SK-N-SH (cell line): ENCODE results near the gene NOL4L. TPM values are rescaled to one million over a fixed set of nuclear protein-coding genes. Genes with fewer than 3 reads are reported as not detected.

Experiments
- CTCF ChIA-PET: fragments of 300-600, 350-600 bp; formaldehyde crosslinking; extraction: SDS; loops from one replicate; lab custom pipeline; 2021; lab: Yijun Ruan, JAX
- POLR2A ChIA-PET: fragments of 350-600 bp; sonication (Branson Sonifier 250); formaldehyde crosslinking; extraction: SDS; loops from one replicate; lab custom pipeline; 2020; ENCODE audit warnings: antibody characterized with exemption, inconsistent platforms; lab: Yijun Ruan, JAX
- DNase-seq: peaks from one replicate; pipeline ENCODE4 v3.0.0; 2012
- H2AFZ ChIP-seq: fragments of 200-600 bp; sonication (generic); 2 replicates; pipeline ENCODE4 v1.8.1; 2016; ENCODE audit warnings: antibody characterized with exemption, mild to moderate bottlenecking, low read depth
- H3F3A ChIP-seq: fragments of 200-600 bp; sonication (generic); replicated peaks from 2 replicates; pipeline ENCODE3; 2016; ENCODE audit warnings: antibody characterized with exemption, mild to moderate bottlenecking; ENCODE audit not compliant: insufficient read depth
- H3K27ac ChIP-seq, 2 experiments: fragments of 200-500 bp in 1 of 2; fragments of 200-600 bp in 1 of 2; sonication (Bioruptor generic) in 1 of 2; sonication (generic), shearing (Covaris generic) in 1 of 2; 2 replicates each; pipeline versions ENCODE4 v1.5.1 to v1.6.1; 2014 to 2016; ENCODE audit warnings: low read depth in 2 of 2, inconsistent platforms in 1 of 2, low read length in 1 of 2, mild to moderate bottlenecking in 1 of 2, mixed read lengths in 1 of 2
- H3K27me3 ChIP-seq: fragments of 200-600 bp; sonication (generic), shearing (Covaris generic); 2 replicates; pipeline ENCODE4 v1.6.1; 2016; ENCODE audit warnings: mixed run types; ENCODE audit not compliant: insufficient read depth
- H3K36me3 ChIP-seq, 2 experiments: fragments of 200-500 bp in 1 of 2; fragments of 200-600 bp in 1 of 2; sonication (Bioruptor generic) in 1 of 2; sonication (generic) in 1 of 2; replicated peaks in 1 of 2; 2 replicates each; pipeline versions ENCODE3 to v1.5.1; 2014 to 2016; ENCODE audit warnings: low read length in 1 of 2, mild to moderate bottlenecking in 1 of 2; ENCODE audit not compliant: insufficient read depth in 2 of 2, control insufficient read depth in 1 of 2
- H3K4me1 ChIP-seq, 2 experiments: fragments of 200-500 bp in 1 of 2; fragments of 200-600 bp in 1 of 2; sonication (Bioruptor generic) in 1 of 2; sonication (generic), shearing (Covaris generic) in 1 of 2; 2 replicates each; pipeline versions ENCODE4 v1.5.1 to v1.6.1; 2014 to 2016; ENCODE audit warnings: low read depth in 1 of 2, low read length in 1 of 2, mixed run types in 1 of 2; ENCODE audit not compliant: insufficient read depth in 2 of 2, control insufficient read depth in 1 of 2
- H3K4me2 ChIP-seq: fragments of 200-600 bp; sonication (generic), shearing (Covaris generic); 2 replicates; pipeline ENCODE4 v1.6.1; 2017; ENCODE audit warnings: mixed run types
- H3K4me3 ChIP-seq, 2 experiments: fragments of 200-500 bp in 1 of 2; fragments of 200-600 bp in 1 of 2; sonication (Bioruptor generic) in 1 of 2; sonication (generic), shearing (Covaris generic) in 1 of 2; 2 replicates each; pipeline versions ENCODE4 v1.5.1 to v1.8.1; 2014 to 2016; ENCODE audit warnings: low read depth in 2 of 2, inconsistent platforms in 1 of 2, low read length in 1 of 2, mild to moderate bottlenecking in 1 of 2, mixed read lengths in 1 of 2, moderate library complexity in 1 of 2
- H3K79me2 ChIP-seq: fragments of 200-600 bp; sonication (generic); 2 replicates; pipeline ENCODE4 v1.8.1; 2017; ENCODE audit warnings: mild to moderate bottlenecking; ENCODE audit not compliant: insufficient read depth
- H3K9ac ChIP-seq: fragments of 200-600 bp; sonication (generic); 2 replicates; pipeline ENCODE4 v1.6.1; 2017; ENCODE audit warnings: mixed run types
- H3K9me2 ChIP-seq: fragments of 200-600 bp; sonication (generic); 2 replicates; pipeline ENCODE4 v1.6.1; 2017; ENCODE audit warnings: mixed run types
- H3K9me3 ChIP-seq: fragments of 200-600 bp; sonication (generic); 2 replicates; pipeline ENCODE4 v1.6.1; 2017; ENCODE audit warnings: mixed run types, mild to moderate bottlenecking, moderate library complexity
- H4K20me1 ChIP-seq: fragments of 200-600 bp; sonication (generic); 2 replicates; pipeline ENCODE4 v1.6.1; 2017; ENCODE audit warnings: mild to moderate bottlenecking, mixed run types; ENCODE audit not compliant: insufficient read depth
- NFIC ChIP-seq: IDR thresholded peaks from 2 replicates; pipeline ENCODE4 v1.4.0; 2012; ENCODE audit warnings: borderline replicate concordance
- NRF1 ChIP-seq: IDR thresholded peaks from 2 replicates; pipeline ENCODE4 v1.6.1; 2012; ENCODE audit warnings: low read depth, mild to moderate bottlenecking, low read length
- WGBS: methylation state at CpG from one replicate; pipeline ENCODE4 v1.1.6; 2017; ENCODE audit warnings: low lambda C conversion rate; 5-methylcytosine and 5-hydroxymethylcytosine counted together
- polyA plus RNA-seq, 3 experiments: library from polyadenylated mRNA; depleted of rRNA; stranded (reverse); fragments of >200 nt; gene quantifications; 2 replicates each; pipeline ENCODE4 v1.2.3, GENCODE V29; 2012
- TF ChIP-seq, protein P1 (sequence below): IDR thresholded peaks from 2 replicates; pipeline ENCODE4 v1.6.1; 2012; ENCODE audit warnings: mild to moderate bottlenecking, low read depth, low read length, moderate library complexity
- TF ChIP-seq, protein P2 (sequence below): fragments of 150-350 bp; IDR thresholded peaks from 2 replicates; pipeline ENCODE4 v1.6.1; 2016; ENCODE audit warnings: mild to moderate bottlenecking, low read depth, low read length
- TF ChIP-seq, protein P3 (sequence below): IDR thresholded peaks from 2 replicates; pipeline ENCODE4 v1.4.0; 2012; ENCODE audit warnings: low read depth, borderline replicate concordance

Gene NOL4L
- polyA plus RNA-seq, 1 of the 3 experiments (the other 2 are of a cell fraction): 14.3 TPM

DNA sequence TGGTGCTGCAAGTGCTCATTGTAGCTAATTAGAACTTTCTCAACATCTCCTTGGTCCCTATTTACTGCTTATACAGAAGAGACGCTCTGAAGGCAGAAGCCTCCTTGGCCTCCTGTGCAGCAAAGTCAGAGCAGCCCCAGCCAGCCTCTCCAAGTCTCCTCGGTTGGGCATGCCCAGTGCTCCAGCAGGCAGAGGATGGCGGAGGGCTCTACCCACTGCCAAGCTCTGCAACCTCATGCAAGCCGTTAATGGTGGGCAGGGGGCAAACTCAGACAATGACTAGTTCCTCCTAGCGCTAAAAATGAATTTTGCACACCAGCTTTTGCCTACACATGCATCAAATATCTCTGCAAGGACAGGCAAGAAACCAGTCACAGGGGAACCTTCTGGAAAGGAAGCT is 27.8 kb downstream of the NOL4L start:
- no peak overlapping the region for H3K9ac ChIP-seq
- no peak overlapping the region for H2AFZ ChIP-seq
- H3F3A ChIP-seq: no peaks in the 10 kb centered on the region
- DNase-seq: no peak
- no peak overlapping the region for H3K4me2 ChIP-seq
- H3K4me3 ChIP-seq: no peak overlapping the region
- H3K27me3 ChIP-seq: no peaks in the 10 kb centered on the region
- POLR2A ChIA-PET: no interaction called here
- no peaks in the 10 kb centered on the region for H3K9me2 ChIP-seq
- H3K9me3 ChIP-seq: no peaks in the 10 kb centered on the region
- H3K4me1 ChIP-seq: peaks cover 0 to 11% of the 10 kb centered on the region in 2 experiments; a peak in 1 of 4 replicates
- no peaks in the 10 kb centered on the region for H3K79me2 ChIP-seq
- CTCF ChIA-PET: interaction anchor here (1.0 to 3.1 kb wide), 6 partner anchors 9 to 95 kb away, joined by 3 to 12 read pairs (median 4); no protein-coding TSS in a partner anchor
- no peak overlapping the region for H3K27ac ChIP-seq
- H4K20me1 ChIP-seq: no peaks in the 10 kb centered on the region
- TF ChIP-seq, protein P1, sequence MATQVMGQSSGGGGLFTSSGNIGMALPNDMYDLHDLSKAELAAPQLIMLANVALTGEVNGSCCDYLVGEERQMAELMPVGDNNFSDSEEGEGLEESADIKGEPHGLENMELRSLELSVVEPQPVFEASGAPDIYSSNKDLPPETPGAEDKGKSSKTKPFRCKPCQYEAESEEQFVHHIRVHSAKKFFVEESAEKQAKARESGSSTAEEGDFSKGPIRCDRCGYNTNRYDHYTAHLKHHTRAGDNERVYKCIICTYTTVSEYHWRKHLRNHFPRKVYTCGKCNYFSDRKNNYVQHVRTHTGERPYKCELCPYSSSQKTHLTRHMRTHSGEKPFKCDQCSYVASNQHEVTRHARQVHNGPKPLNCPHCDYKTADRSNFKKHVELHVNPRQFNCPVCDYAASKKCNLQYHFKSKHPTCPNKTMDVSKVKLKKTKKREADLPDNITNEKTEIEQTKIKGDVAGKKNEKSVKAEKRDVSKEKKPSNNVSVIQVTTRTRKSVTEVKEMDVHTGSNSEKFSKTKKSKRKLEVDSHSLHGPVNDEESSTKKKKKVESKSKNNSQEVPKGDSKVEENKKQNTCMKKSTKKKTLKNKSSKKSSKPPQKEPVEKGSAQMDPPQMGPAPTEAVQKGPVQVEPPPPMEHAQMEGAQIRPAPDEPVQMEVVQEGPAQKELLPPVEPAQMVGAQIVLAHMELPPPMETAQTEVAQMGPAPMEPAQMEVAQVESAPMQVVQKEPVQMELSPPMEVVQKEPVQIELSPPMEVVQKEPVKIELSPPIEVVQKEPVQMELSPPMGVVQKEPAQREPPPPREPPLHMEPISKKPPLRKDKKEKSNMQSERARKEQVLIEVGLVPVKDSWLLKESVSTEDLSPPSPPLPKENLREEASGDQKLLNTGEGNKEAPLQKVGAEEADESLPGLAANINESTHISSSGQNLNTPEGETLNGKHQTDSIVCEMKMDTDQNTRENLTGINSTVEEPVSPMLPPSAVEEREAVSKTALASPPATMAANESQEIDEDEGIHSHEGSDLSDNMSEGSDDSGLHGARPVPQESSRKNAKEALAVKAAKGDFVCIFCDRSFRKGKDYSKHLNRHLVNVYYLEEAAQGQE: no peak
- no peak for TF ChIP-seq NFIC
- WGBS: 53% methylated on average over 5 of the region's 5 CpGs
- H3K36me3 ChIP-seq: no peaks in the 10 kb centered on the region

DNA sequence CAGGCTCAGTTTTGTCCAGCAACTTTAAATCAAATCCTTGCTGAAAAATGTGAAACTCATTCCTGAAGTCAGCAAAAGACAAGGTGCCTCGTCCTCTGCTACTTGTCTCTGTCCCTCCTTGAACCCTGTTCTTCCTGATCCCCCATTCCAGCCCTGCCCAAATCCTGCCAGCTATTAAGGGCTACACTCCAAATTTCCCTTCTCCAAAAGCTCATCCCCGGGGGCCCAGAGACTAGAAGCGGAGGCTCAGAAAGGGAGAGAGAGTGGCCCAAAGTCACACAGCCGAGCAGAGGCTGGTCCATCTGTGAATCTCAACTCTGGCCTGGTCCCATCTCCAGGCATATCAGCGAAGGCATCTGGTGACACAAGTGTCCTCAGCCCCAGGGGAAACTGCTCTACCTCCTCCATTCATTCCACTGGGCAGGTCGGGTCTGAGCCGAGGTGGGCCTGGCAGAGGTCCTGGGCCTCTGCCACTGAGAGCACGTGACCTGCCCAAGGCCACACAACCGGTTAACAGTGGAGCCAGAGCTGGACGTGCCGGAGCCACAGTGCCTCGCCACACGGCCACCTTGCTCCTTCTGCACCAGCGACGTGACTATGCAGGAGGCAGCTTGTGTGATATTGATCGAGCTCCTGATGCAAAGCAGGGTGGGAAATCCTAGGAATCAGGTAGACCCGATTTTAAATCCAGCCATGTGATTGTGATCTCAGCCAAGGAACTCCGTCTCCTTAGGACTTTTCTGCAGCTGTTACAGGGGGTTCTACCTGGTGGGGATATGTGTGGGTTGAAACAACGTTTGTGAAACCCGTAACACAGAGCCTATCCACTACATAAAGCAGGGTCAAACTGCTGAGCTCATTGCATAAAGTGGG is 28.6 kb downstream of the NOL4L start:
- no peak for DNase-seq
- CTCF ChIA-PET: interaction anchor here (1.0 to 3.1 kb wide), 6 partner anchors 10 to 96 kb away, joined by 3 to 12 read pairs (median 4); no protein-coding TSS in a partner anchor
- Histone ChIP-seq H3K79me2 (no peaks in the 10 kb centered on the region), H3K9ac (no peak overlapping the region), H3K27ac (no peak overlapping the region), H3K9me3 (no peaks in the 10 kb centered on the region), H3K4me1 (peaks cover 0 to 6% of the 10 kb centered on the region in 2 experiments; a peak in 1 of 4 replicates), H3K36me3 (no peaks in the 10 kb centered on the region), H3K4me2 (no peak overlapping the region), H2AFZ (no peak overlapping the region), H3F3A (no peaks in the 10 kb centered on the region), H3K9me2 (no peaks in the 10 kb centered on the region), H3K4me3 (no peak overlapping the region), H3K27me3 (no peaks in the 10 kb centered on the region), H4K20me1 (no peaks in the 10 kb centered on the region)
- POLR2A ChIA-PET: no interaction called here
- 79% methylated on average over 13 of the region's 20 CpGs for WGBS
- no peak for TF ChIP-seq NRF1
- TF ChIP-seq, protein P2, sequence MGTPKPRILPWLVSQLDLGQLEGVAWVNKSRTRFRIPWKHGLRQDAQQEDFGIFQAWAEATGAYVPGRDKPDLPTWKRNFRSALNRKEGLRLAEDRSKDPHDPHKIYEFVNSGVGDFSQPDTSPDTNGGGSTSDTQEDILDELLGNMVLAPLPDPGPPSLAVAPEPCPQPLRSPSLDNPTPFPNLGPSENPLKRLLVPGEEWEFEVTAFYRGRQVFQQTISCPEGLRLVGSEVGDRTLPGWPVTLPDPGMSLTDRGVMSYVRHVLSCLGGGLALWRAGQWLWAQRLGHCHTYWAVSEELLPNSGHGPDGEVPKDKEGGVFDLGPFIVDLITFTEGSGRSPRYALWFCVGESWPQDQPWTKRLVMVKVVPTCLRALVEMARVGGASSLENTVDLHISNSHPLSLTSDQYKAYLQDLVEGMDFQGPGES: no peak
- TF ChIP-seq, protein P3, sequence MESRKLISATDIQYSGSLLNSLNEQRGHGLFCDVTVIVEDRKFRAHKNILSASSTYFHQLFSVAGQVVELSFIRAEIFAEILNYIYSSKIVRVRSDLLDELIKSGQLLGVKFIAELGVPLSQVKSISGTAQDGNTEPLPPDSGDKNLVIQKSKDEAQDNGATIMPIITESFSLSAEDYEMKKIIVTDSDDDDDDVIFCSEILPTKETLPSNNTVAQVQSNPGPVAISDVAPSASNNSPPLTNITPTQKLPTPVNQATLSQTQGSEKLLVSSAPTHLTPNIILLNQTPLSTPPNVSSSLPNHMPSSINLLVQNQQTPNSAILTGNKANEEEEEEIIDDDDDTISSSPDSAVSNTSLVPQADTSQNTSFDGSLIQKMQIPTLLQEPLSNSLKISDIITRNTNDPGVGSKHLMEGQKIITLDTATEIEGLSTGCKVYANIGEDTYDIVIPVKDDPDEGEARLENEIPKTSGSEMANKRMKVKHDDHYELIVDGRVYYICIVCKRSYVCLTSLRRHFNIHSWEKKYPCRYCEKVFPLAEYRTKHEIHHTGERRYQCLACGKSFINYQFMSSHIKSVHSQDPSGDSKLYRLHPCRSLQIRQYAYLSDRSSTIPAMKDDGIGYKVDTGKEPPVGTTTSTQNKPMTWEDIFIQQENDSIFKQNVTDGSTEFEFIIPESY: no peak
